ENCODE data around the gene C3orf52.

DNA sequence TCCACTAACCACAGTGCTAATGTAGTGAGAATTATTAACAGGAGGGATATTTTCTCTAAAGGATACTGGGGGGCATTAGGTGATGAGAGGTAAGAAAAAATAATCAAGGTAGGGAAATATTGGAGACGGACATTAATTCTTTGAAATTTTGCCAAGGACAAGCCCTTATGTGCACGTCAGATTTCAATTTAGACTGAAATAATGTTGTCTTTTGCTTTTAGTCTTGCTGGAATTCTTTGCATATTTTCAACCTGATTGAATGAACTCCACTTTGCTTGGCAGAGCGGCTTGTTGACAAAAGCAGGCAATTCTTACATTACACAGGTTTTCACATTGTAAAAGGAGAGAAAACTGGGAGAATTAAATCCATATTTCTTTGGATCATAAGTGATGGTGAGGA lies 25.0 kb upstream of the C3orf52 start:
- no peak for TF ChIP-seq POLR2A (IDR thresholded peaks at IDR 0.05)
- TF ChIP-seq, protein P1, sequence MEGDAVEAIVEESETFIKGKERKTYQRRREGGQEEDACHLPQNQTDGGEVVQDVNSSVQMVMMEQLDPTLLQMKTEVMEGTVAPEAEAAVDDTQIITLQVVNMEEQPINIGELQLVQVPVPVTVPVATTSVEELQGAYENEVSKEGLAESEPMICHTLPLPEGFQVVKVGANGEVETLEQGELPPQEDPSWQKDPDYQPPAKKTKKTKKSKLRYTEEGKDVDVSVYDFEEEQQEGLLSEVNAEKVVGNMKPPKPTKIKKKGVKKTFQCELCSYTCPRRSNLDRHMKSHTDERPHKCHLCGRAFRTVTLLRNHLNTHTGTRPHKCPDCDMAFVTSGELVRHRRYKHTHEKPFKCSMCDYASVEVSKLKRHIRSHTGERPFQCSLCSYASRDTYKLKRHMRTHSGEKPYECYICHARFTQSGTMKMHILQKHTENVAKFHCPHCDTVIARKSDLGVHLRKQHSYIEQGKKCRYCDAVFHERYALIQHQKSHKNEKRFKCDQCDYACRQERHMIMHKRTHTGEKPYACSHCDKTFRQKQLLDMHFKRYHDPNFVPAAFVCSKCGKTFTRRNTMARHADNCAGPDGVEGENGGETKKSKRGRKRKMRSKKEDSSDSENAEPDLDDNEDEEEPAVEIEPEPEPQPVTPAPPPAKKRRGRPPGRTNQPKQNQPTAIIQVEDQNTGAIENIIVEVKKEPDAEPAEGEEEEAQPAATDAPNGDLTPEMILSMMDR (IDR thresholded peaks at IDR 0.05) = no peak
